GM12878 (cell line): ENCODE results near the gene FMN2.

Experiments
- CTCF ChIP-seq, 3 experiments: IDR thresholded peaks in 2 of 3; conservative IDR thresholded peaks in 1 of 3; 2 replicates each; pipeline ENCODE4 v1.5.1; 2011; ENCODE audit warnings: low read depth in 3 of 3, low read length in 3 of 3, mild to moderate bottlenecking in 3 of 3, control low read depth in 2 of 3, moderate library complexity in 2 of 3, inconsistent platforms in 1 of 3, mixed read lengths in 1 of 3; ENCODE audit not compliant: control insufficient read depth in 2 of 3, insufficient read depth in 1 of 3; ENCODE audit errors: extremely low read depth in 1 of 3
- RAD21 ChIP-seq: IDR thresholded peaks from 2 replicates; pipeline ENCODE4 v1.6.1; 2011; ENCODE audit warnings: mild to moderate bottlenecking, low read depth, low read length, moderate library complexity; ENCODE audit not compliant: insufficient read depth
- SMC3 ChIP-seq: IDR thresholded peaks from 2 replicates; pipeline ENCODE4 v1.6.1; 2011; ENCODE audit warnings: low read length, improper control_type of control experiment, borderline replicate concordance
- STAT1 ChIP-seq: fragments of 450-650 bp; conservative IDR thresholded peaks from 2 replicates; pipeline ENCODE4 v1.6.1; 2014; ENCODE audit warnings: antibody characterized with exemption, mild to moderate bottlenecking

DNA sequence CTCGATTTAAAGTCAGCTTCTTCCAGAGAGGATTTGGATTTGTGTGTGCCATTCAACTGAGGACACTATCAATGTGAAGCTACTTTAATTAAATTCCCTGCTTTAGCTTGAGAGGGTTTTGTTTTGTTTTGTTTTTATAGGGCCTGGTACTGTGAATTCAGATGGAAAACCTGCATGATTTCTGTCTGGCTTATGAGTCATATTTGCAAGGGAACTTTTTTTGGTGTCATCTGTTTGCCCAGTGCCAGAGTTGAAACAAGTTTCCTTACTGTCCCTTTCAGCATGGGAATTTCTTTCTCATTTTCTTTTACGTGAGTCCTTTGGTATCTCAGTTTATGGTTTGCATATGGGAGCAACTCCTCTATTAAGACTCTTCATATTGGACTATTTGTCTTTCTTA lies 325.6 kb downstream of the FMN2 start:
- TF ChIP-seq RAD21 = no peak
- no peak for TF ChIP-seq STAT1
- no peak for TF ChIP-seq SMC3
- TF ChIP-seq CTCF (IDR thresholded peaks at IDR 0.05 in 2 of 3, conservative IDR thresholded peaks at IDR 0.05 in 1 of 3; ENCODE audit: control insufficient read depth in 2 of 3, extremely low read depth in 1 of 3, insufficient read depth in 1 of 3, low read depth in 3 of 3, low read length in 3 of 3) = no peak
